ENCODE measurements around the gene CAVIN3.

DNA sequence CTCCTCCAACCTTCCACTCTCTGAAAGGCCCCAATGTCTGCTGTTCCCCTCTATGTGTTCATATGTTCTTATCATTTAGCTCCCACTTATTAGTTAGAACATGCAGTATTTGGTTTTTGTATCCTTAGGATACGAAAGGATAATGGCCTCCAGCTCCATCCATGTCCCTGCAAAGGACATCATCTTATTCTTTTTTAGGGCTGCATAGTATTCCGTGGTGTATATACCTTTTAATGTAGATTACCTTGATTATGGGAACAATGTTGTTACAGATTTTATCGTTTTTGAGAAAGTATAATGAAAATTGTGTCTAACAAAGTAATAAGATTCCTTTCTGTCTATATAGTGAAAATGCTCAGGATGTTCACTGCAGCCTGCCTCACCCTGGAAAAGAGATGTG lies 16.0 kb upstream of the CAVIN3 start:
- TF ChIP-seq, protein P1, sequence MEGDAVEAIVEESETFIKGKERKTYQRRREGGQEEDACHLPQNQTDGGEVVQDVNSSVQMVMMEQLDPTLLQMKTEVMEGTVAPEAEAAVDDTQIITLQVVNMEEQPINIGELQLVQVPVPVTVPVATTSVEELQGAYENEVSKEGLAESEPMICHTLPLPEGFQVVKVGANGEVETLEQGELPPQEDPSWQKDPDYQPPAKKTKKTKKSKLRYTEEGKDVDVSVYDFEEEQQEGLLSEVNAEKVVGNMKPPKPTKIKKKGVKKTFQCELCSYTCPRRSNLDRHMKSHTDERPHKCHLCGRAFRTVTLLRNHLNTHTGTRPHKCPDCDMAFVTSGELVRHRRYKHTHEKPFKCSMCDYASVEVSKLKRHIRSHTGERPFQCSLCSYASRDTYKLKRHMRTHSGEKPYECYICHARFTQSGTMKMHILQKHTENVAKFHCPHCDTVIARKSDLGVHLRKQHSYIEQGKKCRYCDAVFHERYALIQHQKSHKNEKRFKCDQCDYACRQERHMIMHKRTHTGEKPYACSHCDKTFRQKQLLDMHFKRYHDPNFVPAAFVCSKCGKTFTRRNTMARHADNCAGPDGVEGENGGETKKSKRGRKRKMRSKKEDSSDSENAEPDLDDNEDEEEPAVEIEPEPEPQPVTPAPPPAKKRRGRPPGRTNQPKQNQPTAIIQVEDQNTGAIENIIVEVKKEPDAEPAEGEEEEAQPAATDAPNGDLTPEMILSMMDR (conservative IDR thresholded peaks at IDR 0.05 in 1 of 2, IDR thresholded peaks at IDR 0.05 in 1 of 2; ENCODE audit: extremely low read depth in 1 of 2, insufficient read depth in 1 of 2, low read depth in 1 of 2, low read length in 2 of 2): no peak
- TF ChIP-seq EZH2 (IDR thresholded peaks at IDR 0.05; ENCODE audit: borderline replicate concordance, low read length): no peak

Measured in mammary epithelial cell (primary cell).